T-helper 2 cell (primary cell): ENCODE results near the gene ADIPOQ.
"Not testable (repeated sequence)": the region's sequence is repeated elsewhere in the genome, so short reads cannot be mapped to it uniquely, and the experiment has no call there.

ENCODE experiments used
- DNase-seq, 5 experiments: peaks; one replicate each; pipeline versions ENCODE4 v3.0.0 to v3.0.0-alpha.2; 2012 to 2022

ADIPOQ gene

GRCh38 chr3:186907075-186907474 is 64.6 kb downstream of the ADIPOQ start:
- DNase-seq, result not testable (repeated sequence)
